Cardiac muscle cell (in vitro differentiated cells and primary cell): ENCODE measurements around the gene ABTB1. TPM values are rescaled to one million over a fixed set of nuclear protein-coding genes. Genes with fewer than 3 reads are reported as not detected.

ENCODE experiments used
- DNase-seq, 2 donors: peaks; one replicate each; pipeline versions ENCODE4 v3.0.0 to v3.0.0-alpha.2; 2010 to 2017; ENCODE audit warnings: low read depth in 1 of 2, low spot score in 1 of 2
- H3K27ac ChIP-seq: fragments of 200-600 bp; sonication (generic); 2 replicates; pipeline ENCODE4 v1.5.1; 2016
- H3K27me3 ChIP-seq: fragments of 200-600 bp; sonication (generic); 2 replicates; pipeline ENCODE4 v1.6.0; 2016; ENCODE audit warnings: control low read depth
- H3K36me3 ChIP-seq: fragments of 200-600 bp; sonication (generic); 2 replicates; pipeline ENCODE4 v1.5.1; 2016; ENCODE audit warnings: control low read depth
- H3K4me1 ChIP-seq: fragments of 200-600 bp; sonication (generic); 2 replicates; pipeline ENCODE4 v1.8.1; 2017; ENCODE audit warnings: low read depth, mild to moderate bottlenecking, mixed run types
- H3K4me3 ChIP-seq: fragments of 200-600 bp; sonication (generic); 2 replicates; pipeline ENCODE4 v1.5.1; 2016; ENCODE audit warnings: mild to moderate bottlenecking
- H3K9me3 ChIP-seq: fragments of 200-600 bp; sonication (generic); 2 replicates; pipeline ENCODE4 v1.5.1; 2017; ENCODE audit warnings: low read depth, mild to moderate bottlenecking, control low read depth
- CTCF ChIP-seq: IDR thresholded peaks from 2 replicates; pipeline ENCODE4 v1.5.1; 2012; ENCODE audit warnings: low read depth, mild to moderate bottlenecking, low read length
- polyA plus RNA-seq: library from polyadenylated mRNA; unstranded; fragments of >200 nt; fragmentation: Nextera tagmentation; extraction: Ambion mirVana; gene quantifications from 2 replicates; pipeline ENCODE4 v1.2.1, GENCODE V29; 2016
- total RNA-seq: library from RNA; depleted of rRNA; stranded (reverse); fragments of >200 nt; gene quantifications from 2 replicates; pipeline ENCODE4 v1.2.3, GENCODE V29; 2016

ABTB1 gene
- total and polyA plus RNA-seq, 2 experiments from 2014 or later, result 8.0 to 17.1 TPM

- H3K4me1 ChIP-seq, result no peaks in the 10 kb centered on the region
- DNase-seq, result no peak
- no peaks in the 10 kb centered on the region for H3K36me3 ChIP-seq
- no peak overlapping the region for H3K27ac ChIP-seq
- H3K9me3 ChIP-seq, result no peaks in the 10 kb centered on the region
- H3K27me3 ChIP-seq, result no peaks in the 10 kb centered on the region
- no peak for TF ChIP-seq CTCF
- no peak overlapping the region for H3K4me3 ChIP-seq
Measured at GRCh38 chr3:127674790-127675189, 2.0 kb downstream of the ABTB1 start.

- Histone ChIP-seq H3K4me3 (no peak overlapping the region), H3K27me3 (no peaks in the 10 kb centered on the region), H3K4me1 (no peaks in the 10 kb centered on the region), H3K27ac (no peak overlapping the region), H3K9me3 (no peaks in the 10 kb centered on the region), H3K36me3 (no peaks in the 10 kb centered on the region)
- no peak for TF ChIP-seq CTCF
- DNase-seq, result no peak
Measured at GRCh38 chr3:127675651-127676391, 3.1 kb downstream of the ABTB1 start.

- Histone ChIP-seq H3K36me3 (no peaks in the 10 kb centered on the region), H3K27me3 (no peaks in the 10 kb centered on the region), H3K4me1 (no peaks in the 10 kb centered on the region), H3K4me3 (no peak overlapping the region), H3K27ac (no peak overlapping the region), H3K9me3 (no peaks in the 10 kb centered on the region)
- no peak for DNase-seq
- no peak for TF ChIP-seq CTCF
Measured at GRCh38 chr3:127676456-127676855, 3.7 kb downstream of the ABTB1 start.

- Histone ChIP-seq H3K27me3 (no peaks in the 10 kb centered on the region), H3K4me1 (no peaks in the 10 kb centered on the region), H3K36me3 (no peaks in the 10 kb centered on the region), H3K27ac (no peak overlapping the region), H3K9me3 (no peaks in the 10 kb centered on the region), H3K4me3 (no peak overlapping the region)
- no peak for TF ChIP-seq CTCF
- DNase-seq, result no peak
Measured at GRCh38 chr3:127676921-127677351, 4.2 kb downstream of the ABTB1 start.

GRCh38 chr3:127677541-127678314, 5.0 kb downstream of the ABTB1 start:
- Histone ChIP-seq H3K4me1 (no peaks in the 10 kb centered on the region), H3K9me3 (no peaks in the 10 kb centered on the region), H3K27ac (no peak overlapping the region), H3K36me3 (no peaks in the 10 kb centered on the region), H3K27me3 (no peaks in the 10 kb centered on the region), H3K4me3 (no peak overlapping the region)
- TF ChIP-seq CTCF, result no peak
- no peak for DNase-seq
